Endometrial microvascular endothelial cells (primary cell): Measurements from ENCODE around the gene PHKG2. TPM values are rescaled to one million over a fixed set of nuclear protein-coding genes. Genes with fewer than 3 reads are reported as not detected.
"Not testable (repeated sequence)": the region's sequence is repeated elsewhere in the genome, so short reads cannot be mapped to it uniquely, and the experiment has no call there.

Source experiments
- in situ Hi-C: cut with HindIII; loops from 2 replicates; pipeline ENCODE4 v1.10.0; 2017; ENCODE audit warnings: low sequenced_read_pairs, low pct_unique_long_range_greater_than_20kb; ENCODE audit errors: inconsistent ontology term
- total RNA-seq: library from RNA; depleted of rRNA; stranded (reverse); fragments of >200 nt; gene quantifications from one replicate; pipeline ENCODE4 v1.2.3, GENCODE V29; 2015; ENCODE audit errors: inconsistent ontology term

The PHKG2 gene, protein sequence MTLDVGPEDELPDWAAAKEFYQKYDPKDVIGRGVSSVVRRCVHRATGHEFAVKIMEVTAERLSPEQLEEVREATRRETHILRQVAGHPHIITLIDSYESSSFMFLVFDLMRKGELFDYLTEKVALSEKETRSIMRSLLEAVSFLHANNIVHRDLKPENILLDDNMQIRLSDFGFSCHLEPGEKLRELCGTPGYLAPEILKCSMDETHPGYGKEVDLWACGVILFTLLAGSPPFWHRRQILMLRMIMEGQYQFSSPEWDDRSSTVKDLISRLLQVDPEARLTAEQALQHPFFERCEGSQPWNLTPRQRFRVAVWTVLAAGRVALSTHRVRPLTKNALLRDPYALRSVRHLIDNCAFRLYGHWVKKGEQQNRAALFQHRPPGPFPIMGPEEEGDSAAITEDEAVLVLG
- 22.5 TPM for total RNA-seq

DNA sequence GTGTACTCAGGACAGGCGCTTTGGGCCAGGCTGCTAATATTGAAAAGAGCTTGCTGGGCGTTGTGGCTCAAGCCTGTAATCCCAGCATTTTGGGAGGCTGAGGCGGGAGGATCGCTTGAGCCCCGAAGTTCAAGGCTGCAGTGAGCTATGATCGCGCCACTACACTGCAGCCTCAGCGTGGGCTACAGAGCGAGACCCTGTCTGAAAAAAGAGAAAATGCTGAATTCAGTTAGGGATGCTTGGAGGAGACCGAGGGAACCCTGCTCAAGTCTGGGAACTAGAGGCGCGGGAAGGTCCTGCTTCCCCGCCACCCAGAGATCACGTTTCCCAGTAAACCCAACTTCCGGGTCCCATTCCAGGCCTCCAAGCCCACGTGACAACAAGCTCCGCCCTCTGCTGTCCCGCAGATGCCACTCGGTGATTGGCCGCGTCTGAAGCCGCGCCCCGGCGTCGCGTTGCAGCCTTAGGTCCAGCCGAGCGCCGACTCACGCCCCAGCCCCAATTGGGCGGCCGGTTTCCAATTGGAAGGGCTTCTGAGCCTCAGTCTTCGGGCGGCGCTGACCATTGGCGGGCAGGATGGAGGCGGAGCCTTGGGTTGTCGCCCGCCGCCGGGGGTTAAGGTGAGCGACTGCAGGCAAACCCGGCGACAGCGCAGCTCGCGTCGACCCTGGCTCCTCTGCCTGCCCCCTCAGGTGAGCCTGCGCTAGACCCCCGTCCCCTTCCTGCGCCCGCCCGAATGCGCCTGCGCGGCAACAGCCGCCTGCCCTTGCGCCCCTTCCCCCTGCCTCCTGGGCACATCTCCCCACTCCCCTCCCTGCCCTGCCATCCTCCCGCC is at the start of gene PHKG2:
PHKG2 (plus strand) TSS at position 627 of the 835 bp plus-strand sequence. CDS start 396 bp downstream, outside the sequence.
- in situ Hi-C loops, result no loop called here

DNA sequence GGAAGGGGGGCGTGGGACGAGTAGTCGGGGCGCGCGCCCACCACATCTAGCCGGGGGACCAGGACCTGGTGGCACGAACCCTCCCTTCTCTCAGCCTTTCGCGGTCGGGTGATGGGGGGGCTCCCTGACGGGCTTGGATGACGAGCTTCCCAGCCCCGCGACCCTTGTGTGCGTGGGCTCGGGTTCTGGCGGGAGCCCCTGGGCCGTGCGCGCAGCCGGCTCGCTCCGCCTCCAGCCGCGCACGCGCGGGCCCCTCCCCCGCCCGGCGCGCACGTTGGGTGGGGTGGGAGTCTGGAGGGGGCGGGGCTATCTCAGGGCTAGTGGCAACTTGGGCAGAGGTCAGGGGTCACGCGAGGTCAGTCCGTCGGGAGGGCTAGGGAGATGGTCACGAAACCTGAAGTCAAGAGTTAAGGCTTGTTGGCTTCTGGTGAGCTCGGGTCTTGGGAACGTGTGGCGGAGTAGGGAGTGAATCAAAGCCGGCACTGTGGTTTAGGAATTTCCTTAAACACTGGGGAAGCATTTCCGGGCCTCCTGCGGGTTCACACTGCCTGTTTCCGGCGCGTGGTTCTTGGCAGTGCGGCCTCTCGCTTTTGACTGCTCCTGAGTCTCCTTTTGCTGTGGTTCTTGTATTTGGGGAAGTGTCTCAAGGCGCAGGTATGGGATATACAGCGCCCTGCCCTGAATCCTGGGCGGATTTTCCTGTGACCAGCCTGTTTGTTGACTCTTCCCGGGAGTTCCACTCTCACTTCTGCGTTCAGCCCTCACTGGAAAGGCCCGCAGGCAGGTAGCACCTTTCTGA is 49.2 kb upstream of the PHKG2 start, which contains the start of gene SRCAP:
SRCAP (plus strand) TSS at position 356 of the 799 bp plus-strand sequence. CDS start 1,654 bp downstream, outside the sequence.
- in situ Hi-C loops, result no loop called here

DNA sequence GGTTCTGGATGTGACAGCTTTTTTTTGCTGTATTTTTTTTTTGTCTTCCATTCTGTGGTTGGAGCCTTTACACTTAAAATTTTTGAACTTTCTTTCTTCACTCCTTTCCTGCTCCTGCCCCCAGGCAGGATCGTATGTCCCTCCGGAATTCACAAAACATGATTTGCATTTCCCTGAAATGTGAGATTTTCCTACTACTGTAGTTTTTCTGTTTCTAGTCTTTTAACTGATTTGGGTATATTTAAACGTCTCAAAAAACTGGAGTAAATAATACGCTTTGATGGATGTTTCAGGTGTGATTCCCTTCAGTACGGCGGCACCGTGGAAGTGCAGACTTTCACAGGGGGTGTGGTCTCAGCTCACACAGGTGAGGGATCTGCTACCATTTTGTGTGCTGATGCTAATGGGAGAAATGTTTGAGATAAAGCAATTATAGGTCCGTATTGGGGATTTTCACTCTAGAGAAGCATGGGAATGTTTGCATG is 48.6 kb upstream of the PHKG2 start:
- in situ Hi-C loops, result no loop called here

DNA sequence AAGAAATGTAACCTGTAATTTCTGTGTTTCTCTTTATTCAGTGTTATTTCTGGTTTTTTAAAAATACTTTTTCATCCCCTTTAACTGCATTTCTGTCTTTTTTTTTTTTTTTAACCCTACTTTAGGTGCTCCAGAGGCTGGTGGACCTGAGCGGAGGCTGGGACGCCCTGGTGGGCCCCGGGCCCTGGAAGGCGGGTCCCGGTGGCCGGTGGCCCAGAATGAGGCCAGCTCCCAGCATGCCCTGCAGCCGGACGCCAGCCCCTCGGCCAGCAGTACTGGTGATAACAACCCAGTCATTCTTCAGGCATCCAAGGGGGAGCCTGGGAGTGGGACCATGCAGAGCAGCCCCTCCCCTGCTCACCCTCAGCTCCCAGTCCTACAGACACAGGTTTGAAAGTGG is 47.7 kb upstream of the PHKG2 start:
- in situ Hi-C loops, result no loop called here

GRCh38 chr16:30700971-30701370 is 47.3 kb upstream of the PHKG2 start:
- in situ Hi-C loops, result no loop called here

- in situ Hi-C loops, result not testable (repeated sequence)
Measured at GRCh38 chr16:30703071-30703470, 45.2 kb upstream of the PHKG2 start.

DNA sequence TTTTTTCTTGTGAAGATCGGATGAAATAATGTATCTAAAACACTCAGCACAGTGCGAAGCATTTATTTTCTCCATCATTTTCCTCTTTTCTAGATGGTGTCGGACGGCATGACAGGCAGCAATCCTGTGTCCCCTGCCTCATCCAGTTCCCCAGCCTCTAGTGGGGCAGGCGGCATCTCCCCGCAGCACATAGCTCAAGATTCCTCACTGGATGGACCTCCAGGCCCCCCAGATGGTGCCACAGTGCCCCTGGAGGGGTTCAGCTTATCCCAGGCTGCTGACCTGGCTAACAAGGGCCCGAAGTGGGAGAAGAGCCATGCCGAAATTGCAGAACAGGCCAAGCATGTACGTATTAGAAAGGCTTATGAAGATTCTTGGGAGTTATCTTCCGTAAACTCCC is 44.3 kb upstream of the PHKG2 start:
- in situ Hi-C loops, result no loop called here

DNA sequence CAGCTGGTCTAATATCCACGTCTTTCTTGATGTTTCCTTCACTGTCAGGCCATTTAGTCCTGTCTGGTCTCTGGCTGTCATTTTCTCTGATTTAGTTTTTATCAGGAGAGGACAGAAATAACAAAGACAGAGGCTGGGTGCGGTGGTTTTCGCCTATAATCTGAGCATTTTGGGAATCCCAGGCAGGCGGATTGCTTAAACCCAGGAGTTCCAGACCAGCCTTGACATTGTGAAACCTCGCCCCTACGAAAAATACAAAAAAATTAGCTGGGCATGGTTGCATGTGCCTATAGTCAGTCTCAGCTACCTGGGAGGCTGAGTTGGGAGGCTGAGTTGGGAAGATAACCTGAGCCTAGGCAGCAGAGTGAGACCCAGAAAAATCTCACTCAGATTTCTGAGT is 42.2 kb upstream of the PHKG2 start:
- in situ Hi-C loops, result no loop called here

- in situ Hi-C loops, result no loop called here
Measured at GRCh38 chr16:30710971-30711370, 37.3 kb upstream of the PHKG2 start.

- in situ Hi-C loops, result no loop called here
Measured at GRCh38 chr16:30711712-30712111, 36.5 kb upstream of the PHKG2 start.

GRCh38 chr16:30715750-30716445 is 32.3 kb upstream of the PHKG2 start:
- in situ Hi-C loops, result no loop called here

GRCh38 chr16:30720086-30720485 is 28.1 kb upstream of the PHKG2 start:
- in situ Hi-C loops, result no loop called here

DNA sequence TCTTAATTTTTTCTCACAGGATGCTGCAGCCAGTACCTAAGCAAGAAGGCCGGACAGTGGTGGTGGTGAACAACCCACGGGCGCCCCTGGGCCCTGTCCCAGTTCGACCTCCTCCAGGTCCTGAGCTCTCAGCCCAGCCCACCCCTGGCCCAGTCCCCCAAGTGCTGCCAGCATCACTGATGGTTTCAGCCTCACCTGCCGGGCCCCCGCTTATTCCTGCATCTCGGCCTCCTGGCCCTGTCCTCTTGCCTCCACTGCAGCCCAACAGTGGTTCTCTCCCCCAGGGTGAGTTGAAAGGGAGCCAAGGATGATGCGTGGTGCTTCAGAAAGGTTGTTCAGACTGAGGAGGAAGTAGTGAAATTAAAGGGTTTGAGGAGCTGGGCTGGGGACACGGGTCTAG is 27.5 kb upstream of the PHKG2 start:
- in situ Hi-C loops, result no loop called here

GRCh38 chr16:30721167-30721566 is 27.1 kb upstream of the PHKG2 start:
- in situ Hi-C loops, result no loop called here

DNA sequence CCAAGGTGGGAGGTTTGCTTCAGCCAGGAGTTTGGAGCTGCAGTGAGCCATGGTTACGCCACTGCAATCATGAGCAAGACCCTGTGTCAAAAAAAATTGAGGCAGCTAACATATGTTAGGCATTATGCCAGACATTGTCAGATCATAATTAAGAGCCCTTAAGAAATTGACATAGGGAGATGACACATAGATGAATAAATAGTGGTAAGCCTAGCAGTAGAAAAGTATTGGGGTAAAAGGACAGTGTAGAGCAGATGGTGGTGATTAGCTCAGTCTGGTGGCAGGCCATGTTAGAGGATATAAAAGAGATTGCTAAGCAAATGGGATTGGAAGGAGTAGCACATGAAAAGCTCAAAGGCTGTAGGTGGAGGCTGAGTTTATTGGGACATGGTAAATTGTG is 26.6 kb upstream of the PHKG2 start:
- in situ Hi-C loops, result no loop called here

- in situ Hi-C loops, result no loop called here
Measured at GRCh38 chr16:30722443-30722842, 25.8 kb upstream of the PHKG2 start.

GRCh38 chr16:30722916-30723315 is 25.3 kb upstream of the PHKG2 start:
- in situ Hi-C loops, result no loop called here

GRCh38 chr16:30723725-30724355 is 24.4 kb upstream of the PHKG2 start:
- in situ Hi-C loops, result no loop called here
